Measurements from ENCODE around the gene EXOC4. TPM values are rescaled to one million over a fixed set of nuclear protein-coding genes. Genes with fewer than 3 reads are reported as not detected.

EXOC4 gene
- total RNA-seq, 1 donor from 2014 or later = 103 TPM

DNA sequence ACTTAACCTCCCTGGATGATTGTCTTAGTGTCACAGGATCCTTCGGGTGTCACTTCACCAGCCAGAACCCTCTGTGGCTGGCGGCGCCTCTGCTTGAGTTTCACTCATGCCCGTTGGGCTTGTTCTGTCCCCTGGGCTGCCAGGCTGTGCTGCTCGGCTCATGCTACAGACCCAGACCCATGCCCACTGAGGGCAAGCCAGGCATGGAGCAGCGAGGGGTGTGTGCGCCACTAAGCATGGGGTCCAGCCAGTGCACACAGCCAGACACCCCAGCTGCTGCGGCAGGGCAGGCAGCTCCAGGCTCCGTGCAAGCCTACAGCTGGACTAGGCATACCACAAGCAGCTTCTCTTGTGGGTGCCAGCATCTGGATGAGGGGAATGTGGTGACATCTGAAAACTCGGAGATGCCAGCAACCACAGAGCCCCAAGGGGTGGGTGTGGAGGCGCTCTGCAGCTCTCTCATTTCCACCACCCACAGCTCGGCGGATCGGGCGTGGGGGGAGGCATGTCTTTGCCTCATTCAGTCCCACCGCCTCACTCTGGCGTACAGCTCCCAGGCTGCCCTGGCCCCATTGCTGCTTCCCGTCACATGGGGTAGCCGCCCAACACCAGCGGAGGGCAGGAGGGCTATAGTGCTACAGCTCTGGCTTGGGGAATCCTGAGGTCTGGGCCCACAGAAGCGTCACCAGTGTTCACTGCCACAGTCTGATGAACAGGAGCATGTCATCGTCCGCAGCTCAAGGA is 604.7 kb downstream of the EXOC4 start:
- ChIA-PET CTCF (no interaction called here), POLR2A (no interaction called here)

GRCh38 chr7:133858311-133858710 is 605.4 kb downstream of the EXOC4 start:
- POLR2A ChIA-PET = no interaction called here
- no peak for TF ChIP-seq CTCF (IDR thresholded peaks at IDR 0.05)
- H3K4me3 Mint-ChIP-seq = no peak overlapping the region
- H3K27me3 Mint-ChIP-seq = no peaks in the 10 kb centered on the region
- peaks cover 6% of the 10 kb centered on the region for H3K36me3 Mint-ChIP-seq (ENCODE audit: low read depth)
- H3K4me1 Mint-ChIP-seq = peaks cover 6% of the 10 kb centered on the region
- ATAC-seq (ENCODE audit: low read depth) (no peak), DNase-seq (no peak)
- no peaks in the 10 kb centered on the region for H3K9me3 Mint-ChIP-seq
- no peak overlapping the region for H3K27ac Mint-ChIP-seq
- intact Hi-C loops (cut with micrococcal nuclease) = loop anchor here (10.0 kb wide), 1 partner anchor 1544 kb away; no protein-coding TSS in a partner anchor
- CTCF ChIA-PET = interaction anchor here (1.3 kb wide), 1 partner anchor 10 kb away, joined by 3 read pairs; no protein-coding TSS in a partner anchor

More for the DNA sequence above, 604.7 kb downstream of the EXOC4 start:
- Mint-ChIP-seq H3K27me3 (no peaks in the 10 kb centered on the region), H3K4me1 (peaks cover 13% of the 10 kb centered on the region), H3K4me3 (no peak overlapping the region), H3K27ac (no peak overlapping the region), H3K36me3 (ENCODE audit: low read depth) (peaks cover 6% of the 10 kb centered on the region), H3K9me3 (no peaks in the 10 kb centered on the region)
- no peak for TF ChIP-seq CTCF (IDR thresholded peaks at IDR 0.05)
- intact Hi-C loops (cut with micrococcal nuclease) = loop anchor here (10.0 kb wide), 1 partner anchor 1543 kb away; no protein-coding TSS in a partner anchor
- DNase-seq (no peak), ATAC-seq (ENCODE audit: low read depth) (no peak)

DNA sequence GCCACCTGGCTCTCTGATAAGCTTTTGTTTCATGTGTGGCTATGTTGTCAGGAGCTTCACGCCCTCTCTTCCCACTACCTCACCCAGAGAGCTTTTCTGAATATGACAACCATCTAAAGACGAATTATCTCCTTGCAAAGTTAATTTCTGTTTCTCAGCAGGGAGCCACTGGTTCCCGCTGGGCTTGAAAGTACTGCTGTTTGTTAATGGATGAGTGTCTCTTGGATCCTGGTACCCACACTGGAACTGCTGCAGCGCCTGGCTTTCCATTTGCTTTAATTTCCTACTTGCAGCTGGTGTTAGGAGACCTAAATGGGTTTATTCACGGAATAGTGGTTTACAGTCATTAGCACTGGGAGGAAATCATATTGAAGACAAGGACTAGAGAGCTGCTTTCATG is 606.4 kb downstream of the EXOC4 start:
- CTCF ChIA-PET = interaction anchor here (1.3 kb wide), 1 partner anchor 10 kb away, joined by 3 read pairs; no protein-coding TSS in a partner anchor
- ATAC-seq (ENCODE audit: low read depth) = no peak

GRCh38 chr7:133859871-133860450 is 607.1 kb downstream of the EXOC4 start:
- no peaks in the 10 kb centered on the region for H3K9me3 Mint-ChIP-seq
- H3K4me1 Mint-ChIP-seq = peaks cover 2% of the 10 kb centered on the region
- H3K36me3 Mint-ChIP-seq (ENCODE audit: low read depth) = peaks cover 6% of the 10 kb centered on the region
- DNase-seq (no peak), ATAC-seq (ENCODE audit: low read depth) (no peak)
- intact Hi-C loops (cut with micrococcal nuclease) = loop anchor here (10.0 kb wide), 1 partner anchor 1545 kb away; no protein-coding TSS in a partner anchor
- H3K27me3 Mint-ChIP-seq = no peaks in the 10 kb centered on the region
- no peak for TF ChIP-seq CTCF (IDR thresholded peaks at IDR 0.05)
- H3K27ac Mint-ChIP-seq = no peak overlapping the region
- H3K4me3 Mint-ChIP-seq = no peak overlapping the region
- CTCF ChIA-PET = no interaction called here
- POLR2A ChIA-PET = no interaction called here

More for the DNA sequence above, 606.4 kb downstream of the EXOC4 start:
- no peak overlapping the region for H3K27ac Mint-ChIP-seq
- H3K9me3 Mint-ChIP-seq = no peaks in the 10 kb centered on the region
- intact Hi-C loops (cut with micrococcal nuclease) = loop anchor here (10.0 kb wide), 1 partner anchor 1544 kb away; no protein-coding TSS in a partner anchor
- no peaks in the 10 kb centered on the region for H3K27me3 Mint-ChIP-seq
- no peak overlapping the region for H3K4me3 Mint-ChIP-seq
- peaks cover 2% of the 10 kb centered on the region for H3K4me1 Mint-ChIP-seq
- DNase-seq = no peak
- POLR2A ChIA-PET = no interaction called here
- peaks cover 6% of the 10 kb centered on the region for H3K36me3 Mint-ChIP-seq (ENCODE audit: low read depth)
- TF ChIP-seq CTCF (IDR thresholded peaks at IDR 0.05) = no peak

- intact Hi-C loops (cut with micrococcal nuclease) = no loop called here
- ChIA-PET CTCF (no interaction called here), POLR2A (no interaction called here)
- DNase-seq (no peak), ATAC-seq (ENCODE audit: low read depth) (no peak)
- Mint-ChIP-seq H3K36me3 (ENCODE audit: low read depth) (peaks cover 7% of the 10 kb centered on the region), H3K9me3 (no peaks in the 10 kb centered on the region), H3K4me3 (no peak overlapping the region), H3K27ac (no peak overlapping the region), H3K4me1 (peaks cover 2% of the 10 kb centered on the region), H3K27me3 (no peaks in the 10 kb centered on the region)
- TF ChIP-seq CTCF (IDR thresholded peaks at IDR 0.05) = no peak
Observed at GRCh38 chr7:133860628-133861335, 607.9 kb downstream of the EXOC4 start.

Data from activated B cell treated with CpG ODN at 0.5 μM for 24 hours (primary cell).